Mesodermal cell (in vitro differentiated cells): ENCODE measurements around the gene SUPT3H.

ENCODE experiments used
- H3K27ac ChIP-seq: 2 replicates; pipeline ENCODE4 v1.7.0; 2013; ENCODE audit warnings: mild to moderate bottlenecking, low read depth, low read length, moderate library complexity; ENCODE audit not compliant: severe bottlenecking
- H3K36me3 ChIP-seq: 2 replicates; pipeline ENCODE4 v1.7.1; 2013; ENCODE audit warnings: mild to moderate bottlenecking, low read length, moderate library complexity; ENCODE audit not compliant: control insufficient read depth, insufficient read depth
- H3K4me1 ChIP-seq: one replicate; pipeline ENCODE4 v1.7.1; 2013; ENCODE audit warnings: mild to moderate bottlenecking, low read length; ENCODE audit not compliant: insufficient read depth, control insufficient read depth, poor library complexity, severe bottlenecking
- H3K4me3 ChIP-seq: 2 replicates; pipeline ENCODE4 v1.7.0; 2013; ENCODE audit warnings: low read length, control low read depth, mild to moderate bottlenecking; ENCODE audit not compliant: insufficient read depth, poor library complexity, severe bottlenecking; ENCODE audit errors: extremely low read depth
- H3K9me3 ChIP-seq: 2 replicates; pipeline ENCODE4 v1.7.1; 2013; ENCODE audit warnings: mild to moderate bottlenecking, low read length, moderate library complexity; ENCODE audit not compliant: control insufficient read depth
- WGBS, 2 experiments: methylation state at CpG; one replicate each; pipeline ENCODE4 v1.1.5; 2013; ENCODE audit warnings: missing lambda C conversion rate in 2 of 2; ENCODE audit not compliant: insufficient coverage in 2 of 2; 5-methylcytosine and 5-hydroxymethylcytosine counted together

Gene SUPT3H

DNA sequence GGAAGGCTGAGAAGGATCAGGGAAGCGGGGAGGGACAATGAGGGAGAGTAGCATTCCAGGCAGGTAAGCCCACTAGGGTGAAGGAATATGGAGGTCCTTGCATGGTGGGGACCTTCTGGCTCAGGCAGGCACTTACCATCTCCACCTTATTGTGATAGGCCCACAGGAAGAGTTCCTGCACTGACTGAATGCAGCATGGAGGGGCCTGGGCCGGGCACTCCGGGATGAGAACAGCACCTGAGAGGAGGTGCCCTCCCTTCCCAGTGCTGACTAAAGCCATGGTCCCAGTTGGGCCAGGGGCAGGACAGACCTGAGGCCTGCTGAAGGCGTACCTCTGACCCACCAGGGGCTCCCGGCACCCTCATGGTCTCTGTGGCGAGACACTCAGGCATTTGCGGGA is 597.6 kb downstream of the SUPT3H start:
- H3K27ac ChIP-seq = no peak overlapping the region
- H3K4me3 ChIP-seq = no peak overlapping the region
- WGBS, 2 experiments = 91 to 100% methylated on average over 4 to 5 of the region's 7 CpGs
- H3K4me1 ChIP-seq = no peaks in the 10 kb centered on the region
- H3K9me3 ChIP-seq = peaks cover 9% of the 10 kb centered on the region
- no peaks in the 10 kb centered on the region for H3K36me3 ChIP-seq

- no peak overlapping the region for H3K4me3 ChIP-seq
- no peaks in the 10 kb centered on the region for H3K36me3 ChIP-seq
- H3K27ac ChIP-seq = no peak overlapping the region
- 84 to 91% methylated on average over 5 to 6 of the region's 8 CpGs for WGBS, 2 experiments
- peaks cover 2% of the 10 kb centered on the region for H3K9me3 ChIP-seq
- H3K4me1 ChIP-seq = no peaks in the 10 kb centered on the region
These were observed 598.5 kb downstream of the SUPT3H start for GRCh38 chr6:44779130-44779826.
